CD4-positive, alpha-beta T cell treated with Interleukin-12 subunit alpha and Interleukin-12 subunit beta, for 1 hour (primary cell): Measurements from ENCODE around the gene STX2.
"Not testable (repeated sequence)": the region's sequence is repeated elsewhere in the genome, so short reads cannot be mapped to it uniquely, and the experiment has no call there.

Experiments used
- DNase-seq: peaks from one replicate; pipeline ENCODE4 v3.0.0-alpha.2; 2020

Gene STX2

DNA sequence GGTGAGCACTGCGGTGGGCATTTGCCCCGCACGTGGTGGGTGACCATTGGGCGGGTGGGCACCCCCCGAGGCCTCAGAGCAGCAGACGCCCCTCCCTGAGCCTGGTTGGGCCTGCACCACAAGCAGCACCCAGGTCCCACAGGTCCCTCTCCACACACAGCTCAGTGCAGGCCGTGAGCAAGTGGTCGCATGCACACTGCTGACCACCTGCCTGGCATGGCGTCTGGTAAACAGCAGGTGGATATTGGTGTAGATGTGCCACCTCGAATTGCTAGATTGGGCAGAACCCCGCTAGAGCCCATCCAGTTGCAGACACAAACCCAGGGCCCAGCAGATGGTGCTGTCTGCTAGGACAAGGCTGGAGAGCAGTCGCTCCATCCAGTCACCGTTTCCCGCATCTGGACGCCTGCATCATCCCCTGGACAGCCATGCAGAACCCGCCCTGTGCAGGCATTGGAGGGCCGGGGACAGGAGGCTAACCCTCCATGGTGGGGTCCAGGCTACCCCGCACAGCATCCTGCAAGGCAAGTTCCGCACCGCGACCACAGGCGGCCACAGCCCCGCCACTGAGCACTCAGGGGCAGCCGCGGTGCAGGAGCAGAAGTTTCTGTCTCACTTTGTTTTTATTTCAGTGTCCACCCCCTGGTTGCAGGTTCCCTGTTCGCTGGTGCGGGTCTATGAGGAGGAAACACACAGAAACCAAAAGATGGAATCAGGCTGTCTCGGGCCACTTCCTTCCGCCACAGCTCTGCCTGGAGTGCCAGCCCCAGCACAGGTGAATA, 77.3 kb downstream of the STX2 start:
- peak; percentile 67 for DNase-seq

DNA sequence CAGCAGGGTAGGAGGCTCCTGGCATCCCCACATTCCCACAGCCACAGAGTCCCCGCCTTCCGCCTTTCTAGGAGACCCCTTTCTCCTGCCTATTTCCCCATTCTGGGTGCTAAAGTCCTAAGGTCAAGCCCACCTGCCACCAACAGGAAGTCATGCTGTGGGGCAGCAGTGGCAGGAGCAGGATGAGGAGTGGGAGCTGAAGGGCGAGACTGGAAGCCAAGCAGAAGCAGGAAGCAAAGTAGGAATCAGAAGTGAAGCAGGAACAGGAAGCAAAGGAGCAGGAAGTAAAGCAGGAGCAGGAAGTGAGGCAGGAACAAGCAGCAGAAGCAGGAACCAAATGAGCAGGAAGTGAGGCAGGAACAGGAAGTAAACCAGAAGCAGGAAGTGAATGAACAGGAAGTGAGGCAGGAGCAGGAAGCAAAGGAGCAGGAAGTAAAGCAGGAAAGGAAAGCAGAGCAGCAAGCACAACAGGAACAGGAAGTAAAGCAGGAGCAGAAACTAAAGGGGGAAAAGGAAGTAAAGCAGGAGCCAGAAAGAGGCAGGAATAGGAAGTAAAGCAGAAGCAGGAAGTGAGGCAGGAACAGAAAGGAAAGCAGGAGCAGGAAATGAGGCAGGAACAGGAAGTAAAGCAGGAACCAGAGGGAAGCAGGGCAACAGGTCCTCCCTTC, 84.7 kb downstream of the STX2 start:
- DNase-seq, result no peak

DNA sequence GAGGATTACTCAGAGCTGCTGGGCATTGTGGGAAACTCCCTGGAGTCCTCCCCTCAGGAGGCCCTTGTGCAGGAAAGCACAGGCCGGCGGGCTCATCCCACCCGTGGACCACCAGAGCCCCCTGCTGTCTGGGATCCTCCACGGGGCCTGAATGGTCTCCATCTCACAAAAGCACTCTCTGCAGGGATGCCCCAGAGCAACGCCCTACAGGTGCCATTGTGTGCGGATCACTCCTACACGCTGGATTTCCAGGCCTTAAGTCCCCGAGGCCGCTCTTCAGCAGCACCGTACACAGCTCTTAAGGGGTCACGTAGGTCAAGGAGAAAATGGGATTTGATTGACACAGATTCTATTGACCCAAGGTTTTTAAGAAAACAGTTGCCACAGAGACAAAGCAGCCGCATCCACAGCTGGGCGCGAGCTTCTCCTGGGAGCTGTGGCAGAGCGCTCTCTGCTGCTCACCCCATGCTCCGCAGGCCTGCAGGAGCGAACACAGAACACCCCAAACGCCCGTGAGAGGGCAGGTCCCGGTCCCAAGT, 86.3 kb downstream of the STX2 start:
- DNase-seq, result no peak

DNA sequence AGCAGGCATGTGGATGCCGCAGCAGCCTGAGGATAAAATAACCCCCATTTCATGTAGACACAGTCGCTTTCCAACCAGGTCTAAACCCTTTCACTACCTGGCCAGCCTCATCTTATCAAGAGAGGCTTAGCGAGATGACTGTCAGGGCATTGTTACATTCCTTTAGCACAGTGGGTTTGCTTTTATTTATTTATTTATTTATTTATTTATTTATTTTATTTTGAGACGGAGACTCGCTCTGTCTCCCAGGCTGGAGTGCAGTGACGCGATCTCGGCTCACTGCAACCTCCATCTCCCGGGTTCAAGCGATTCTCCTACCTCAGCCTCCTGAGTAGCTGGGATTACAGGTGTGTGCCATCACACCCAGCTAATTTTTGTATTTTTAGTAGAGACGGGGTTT, 87.0 kb downstream of the STX2 start:
- DNase-seq, result not testable (repeated sequence)

DNA sequence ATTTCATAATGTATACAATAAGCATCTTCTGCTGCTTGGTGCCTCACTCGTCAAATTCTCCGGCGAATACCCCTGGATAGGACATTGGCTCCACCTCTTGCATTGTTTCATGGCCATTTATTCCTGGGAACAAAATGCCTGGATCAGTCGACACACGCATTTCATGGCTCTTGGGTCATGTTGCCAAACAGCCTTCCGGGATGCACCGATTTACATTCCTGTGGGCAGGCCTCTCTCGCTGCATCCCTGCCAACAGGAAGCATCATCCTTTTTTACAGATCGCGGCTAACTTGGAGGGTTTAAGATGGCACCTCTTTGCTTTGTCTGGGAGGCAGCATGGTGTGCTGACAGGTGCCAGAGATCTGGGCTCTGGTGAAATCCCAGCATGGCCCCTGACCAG, 90.3 kb downstream of the STX2 start:
- DNase-seq, result no peak

DNA sequence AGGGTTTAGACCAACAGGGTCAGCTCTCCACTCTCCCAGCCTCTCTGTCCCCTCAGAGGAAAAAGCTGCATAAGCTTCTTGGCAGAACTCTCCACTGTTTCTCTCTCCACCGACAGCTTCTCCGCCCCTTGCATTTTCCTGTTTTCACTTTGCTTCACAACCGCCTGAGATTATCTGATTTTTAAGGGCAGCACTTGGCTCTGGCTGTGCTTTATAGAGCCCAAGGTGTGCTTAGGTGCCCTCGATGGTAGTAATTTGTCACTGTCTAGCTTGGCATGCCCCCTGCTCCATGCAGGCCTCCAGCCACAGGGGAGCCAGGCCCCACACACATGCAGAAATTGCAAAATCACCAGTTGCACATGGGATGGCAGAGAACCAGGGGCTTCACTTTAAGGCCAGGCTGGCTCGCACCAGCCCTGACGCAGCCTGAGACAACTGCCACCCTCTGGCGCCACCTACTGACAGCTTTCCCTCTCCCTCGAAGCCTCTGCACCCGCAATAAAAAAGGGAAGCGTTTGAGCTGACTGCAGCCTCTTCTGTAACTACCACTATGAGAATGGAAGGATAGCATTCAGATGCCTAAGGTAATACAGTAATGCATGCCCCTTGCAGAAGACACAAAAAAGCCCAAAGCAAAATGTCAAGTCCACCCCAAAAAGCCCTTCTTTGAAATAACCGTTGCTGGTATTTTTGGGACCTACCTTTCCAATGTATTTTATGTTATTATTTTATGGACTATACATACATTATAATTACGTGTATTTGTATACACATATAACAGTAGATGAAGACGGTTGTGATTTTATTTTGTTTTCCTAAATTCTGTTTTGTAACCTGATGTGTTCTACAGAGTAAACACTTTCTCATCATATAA, 90.9 kb downstream of the STX2 start:
- peak; percentile 58 for DNase-seq

DNA sequence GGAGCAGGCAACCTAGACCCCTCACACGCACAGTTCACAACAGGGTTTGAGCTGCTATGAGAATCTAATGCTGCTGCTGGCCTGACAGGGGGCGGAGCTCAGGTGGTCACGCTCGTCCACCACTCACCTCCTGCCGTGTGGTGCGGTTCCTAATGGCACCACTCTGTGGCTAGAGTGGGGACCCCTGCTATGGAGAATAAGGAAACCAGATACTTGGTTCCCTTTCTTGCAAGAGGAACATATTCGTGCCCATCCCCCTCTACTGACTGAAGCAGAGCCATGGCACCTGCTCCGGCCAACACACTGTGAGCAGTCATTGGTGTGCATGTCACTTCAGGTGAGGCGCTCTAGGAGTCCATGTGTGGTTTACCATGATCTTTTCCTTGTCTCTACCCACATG, 92.5 kb downstream of the STX2 start:
- no peak for DNase-seq

DNA sequence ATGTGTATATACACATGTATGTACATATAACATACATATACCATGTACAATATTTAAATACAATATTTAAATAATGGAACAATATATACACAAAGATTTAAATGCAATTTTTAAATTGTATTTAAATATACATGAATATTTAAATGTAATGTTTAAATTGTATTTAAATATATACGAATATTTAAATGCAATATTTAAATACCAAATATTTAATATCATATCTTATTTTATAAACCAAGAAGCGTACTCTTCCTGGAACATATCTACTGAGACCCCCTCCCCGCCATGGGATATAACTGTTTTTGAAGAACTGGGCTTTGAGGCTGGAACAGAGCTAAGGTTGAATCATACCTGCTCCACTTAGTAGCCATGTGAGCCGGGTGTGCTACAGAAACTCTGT, 93.1 kb downstream of the STX2 start:
- DNase-seq, result no peak

DNA sequence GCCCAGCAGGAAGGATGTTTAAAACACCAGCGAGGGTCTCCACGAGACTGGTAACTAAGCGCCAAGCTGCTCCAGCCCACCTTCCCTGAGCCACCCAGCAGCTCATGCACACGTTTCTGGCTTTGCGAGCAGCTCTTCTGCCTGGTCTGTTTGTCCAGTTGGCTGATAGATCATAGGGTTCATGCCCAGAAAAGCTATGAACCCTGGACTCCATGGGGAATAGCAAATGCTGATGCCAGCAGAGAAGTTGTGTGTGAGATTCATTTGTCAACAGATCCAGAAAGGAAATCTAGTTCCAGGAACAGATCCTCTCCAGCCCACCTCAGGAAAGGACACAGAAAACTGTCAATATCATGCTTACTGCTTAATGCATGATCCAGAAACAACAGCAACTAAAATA, 94.8 kb downstream of the STX2 start:
- no peak for DNase-seq

DNA sequence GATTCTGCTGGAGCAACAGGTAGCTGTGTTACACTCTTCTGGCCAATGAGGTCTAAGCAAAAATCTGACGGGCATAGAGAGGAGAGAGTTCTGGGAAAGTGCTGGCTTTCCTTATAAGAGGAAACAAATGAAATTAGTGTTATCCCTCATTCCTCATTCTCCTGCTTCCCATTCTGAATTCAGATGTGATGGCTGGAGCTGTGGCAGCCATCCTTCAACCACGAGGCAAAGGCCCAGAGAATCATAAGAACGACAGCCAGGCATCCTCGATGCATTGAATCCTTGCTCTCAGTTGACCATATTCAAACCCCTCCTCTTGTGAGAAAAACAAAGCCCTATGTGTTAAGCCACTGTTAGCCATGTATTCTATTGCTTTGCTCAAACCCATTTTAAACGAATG, 95.4 kb downstream of the STX2 start:
- no peak for DNase-seq

DNA sequence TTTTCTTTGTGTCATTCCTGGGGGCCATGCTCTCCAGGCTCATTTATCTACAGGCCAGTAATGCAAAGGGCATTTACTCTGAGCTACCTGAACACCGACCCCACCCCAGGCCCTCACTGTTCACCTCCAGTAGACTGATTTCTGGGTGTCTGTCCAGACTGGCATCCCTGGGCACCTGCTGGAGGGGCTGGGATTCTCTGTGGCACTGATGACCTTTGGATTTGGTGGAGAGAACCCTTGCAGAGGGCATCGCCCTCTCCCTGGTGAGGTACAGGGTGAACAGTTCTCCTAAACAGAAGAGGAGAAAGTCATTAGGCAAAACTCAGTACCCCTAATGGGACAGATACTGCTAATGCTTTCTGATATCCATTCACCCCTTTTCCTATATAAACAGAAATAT, 95.9 kb downstream of the STX2 start:
- DNase-seq, result no peak

DNA sequence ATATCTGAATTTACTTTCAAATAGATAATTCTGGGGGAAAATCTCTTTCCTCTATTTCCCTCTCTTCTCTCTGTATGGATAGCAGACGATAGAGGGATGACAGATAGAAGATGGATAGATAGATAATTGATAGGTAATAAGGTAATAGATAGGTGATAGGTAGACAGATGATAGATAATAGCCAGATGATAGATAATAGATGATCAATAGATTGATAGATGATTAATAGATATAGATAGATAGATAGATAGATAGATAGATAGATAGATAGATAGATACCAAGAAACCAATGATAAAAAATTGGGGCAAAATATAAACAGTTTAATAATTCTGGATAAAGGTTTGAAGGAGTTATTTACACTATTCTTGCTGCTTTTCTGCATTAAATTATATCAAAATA, 96.3 kb downstream of the STX2 start:
- DNase-seq, result no peak

DNA sequence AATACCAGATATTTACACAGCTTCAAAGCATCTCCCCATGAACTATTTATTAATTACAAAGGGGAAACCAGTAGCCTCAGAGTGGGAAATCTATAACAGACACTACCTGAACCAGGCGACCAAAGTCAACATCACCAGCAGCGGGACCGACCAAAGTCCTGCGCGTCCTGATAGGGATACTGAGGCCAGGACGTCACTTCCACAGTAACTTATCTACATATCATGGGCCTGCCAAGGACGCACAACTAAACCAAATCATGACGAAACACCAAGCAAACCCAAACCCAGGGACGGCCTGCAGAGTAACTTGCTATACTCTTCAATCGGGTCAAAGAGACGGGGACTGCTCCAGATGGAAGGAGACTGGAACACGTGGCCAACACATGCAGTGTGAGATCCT, 96.9 kb downstream of the STX2 start:
- DNase-seq, result no peak
